HCT116 (cell line): ENCODE measurements around the gene KIAA1549. TPM values are rescaled to one million over a fixed set of nuclear protein-coding genes. Genes with fewer than 3 reads are reported as not detected.

Experiments used
- ATAC-seq: fragments of 200-7000 bp; cut with Tn5 transposase; 2 replicates; pipeline ENCODE4 v1.9.1; 2020; ENCODE audit warnings: mild to moderate bottlenecking, moderate library complexity
- BruUV-seq: library from RNA; stranded (reverse); fragments of 400-500 nt; replicated peaks from 2 replicates; lab custom pipeline; 2021; lab: Mats Ljungman, UMichigan
- CTCF ChIA-PET: fragments of 300-600 bp; sonication (Branson Sonifier 250); formaldehyde crosslinking; loops from one replicate; lab custom pipeline; 2021; ENCODE audit warnings: antibody characterized with exemption; lab: Charles Lee
- POLR2A ChIA-PET: fragments of 300-600, 350-600 bp; sonication (Branson Sonifier 250); formaldehyde crosslinking; loops from one replicate; lab custom pipeline; 2021; ENCODE audit warnings: antibody characterized with exemption; lab: Charles Lee
- RAD21 ChIA-PET, 2 experiments: fragments of 300-600 bp; sonication (Branson Sonifier 250); formaldehyde crosslinking; loops; one replicate each; lab custom pipeline; 2023; ENCODE audit warnings: low total read pairs in 2 of 2; ENCODE audit not compliant: uncharacterized antibody in 2 of 2, unreplicated experiment in 2 of 2, low non-redundant PET in 1 of 2; lab: Charles Lee
- DNase-seq: peaks from one replicate; pipeline ENCODE4 v3.0.0-alpha.2; 2010; ENCODE audit warnings: low read depth, low spot score
- H2AFZ ChIP-seq: fragments of 200-600 bp; shearing (Covaris generic), sonication (generic); 2 replicates; pipeline ENCODE4 v1.6.1; 2017; ENCODE audit warnings: low read depth, mixed run types, mixed read lengths, antibody characterized with exemption, low read length; ENCODE audit not compliant: poor library complexity, severe bottlenecking
- H3K27ac ChIP-seq: 2 replicates; pipeline ENCODE4 v1.5.1; 2012; ENCODE audit warnings: low read depth, low read length
- H3K27me3 ChIP-seq: fragments of 200-600 bp; sonication (generic); 2 replicates; pipeline ENCODE4 v1.6.1; 2016; ENCODE audit warnings: mixed run types, low read length, mixed read lengths; ENCODE audit not compliant: insufficient read depth
- H3K36me3 ChIP-seq, 2 experiments: fragments of 200-500 bp in 1 of 2; fragments of 200-600 bp in 1 of 2; sonication (Bioruptor generic) in 1 of 2; sonication (generic) in 1 of 2; 2 replicates each; pipeline versions ENCODE4 v1.5.1 to v1.6.1; 2014 to 2016; ENCODE audit warnings: low read length in 2 of 2, inconsistent platforms in 1 of 2, mixed read lengths in 1 of 2, mixed run types in 1 of 2; ENCODE audit not compliant: insufficient read depth in 2 of 2, control insufficient read depth in 1 of 2
- H3K4me1 ChIP-seq, 2 experiments: fragments of 200-600 bp in 1 of 2; sonication (generic) in 1 of 2; 2 replicates each; pipeline versions ENCODE4 v1.5.1 to v1.6.1; 2012 to 2017; ENCODE audit warnings: low read length in 2 of 2, inconsistent platforms in 1 of 2, mild to moderate bottlenecking in 1 of 2, mixed read lengths in 1 of 2, mixed run types in 1 of 2, moderate library complexity in 1 of 2; ENCODE audit not compliant: insufficient read depth in 2 of 2, control insufficient read depth in 1 of 2
- H3K4me2 ChIP-seq: fragments of 200-600 bp; sonication (generic); 2 replicates; pipeline ENCODE4 v1.6.1; 2017; ENCODE audit warnings: mixed run types, low read length, mixed read lengths
- H3K4me3 ChIP-seq, 2 experiments: fragments of 200-600 bp in 1 of 2; sonication (generic) in 1 of 2; replicated peaks in 1 of 2; 2 replicates each; pipeline ENCODE4 v1.5.1; 2011 to 2016; ENCODE audit warnings: low read length in 2 of 2, control low read depth in 1 of 2, low read depth in 1 of 2, mild to moderate bottlenecking in 1 of 2, mixed read lengths in 1 of 2, mixed run types in 1 of 2
- H3K79me2 ChIP-seq: fragments of 200-600 bp; sonication (generic); 2 replicates; pipeline ENCODE4 v1.6.1; 2017; ENCODE audit warnings: mild to moderate bottlenecking, mixed run types, low read length, moderate library complexity, mixed read lengths; ENCODE audit not compliant: insufficient read depth
- H3K9ac ChIP-seq: fragments of 200-600 bp; sonication (generic); 2 replicates; pipeline ENCODE4 v1.6.1; 2016; ENCODE audit warnings: low read length, mixed read lengths
- H3K9me2 ChIP-seq: fragments of 200-600 bp; sonication (generic), shearing (Covaris generic); 2 replicates; pipeline ENCODE4 v1.6.1; 2017; ENCODE audit warnings: mixed run types, mild to moderate bottlenecking, moderate library complexity; ENCODE audit not compliant: insufficient read depth
- H3K9me3 ChIP-seq, 2 experiments: fragments of 200-500 bp in 1 of 2; fragments of 200-600 bp in 1 of 2; sonication (Bioruptor generic) in 1 of 2; sonication (generic) in 1 of 2; 2 replicates each; pipeline ENCODE4 v1.6.1; 2014 to 2017; ENCODE audit warnings: low read length in 2 of 2, mixed read lengths in 2 of 2, inconsistent platforms in 1 of 2, low read depth in 1 of 2, mild to moderate bottlenecking in 1 of 2, mixed run types in 1 of 2, moderate library complexity in 1 of 2; ENCODE audit not compliant: control insufficient read depth in 1 of 2, insufficient read depth in 1 of 2
- H4K20me1 ChIP-seq: fragments of 200-600 bp; sonication (generic), shearing (Covaris generic); 2 replicates; pipeline ENCODE4 v1.6.1; 2017; ENCODE audit warnings: mixed run types, mild to moderate bottlenecking, moderate library complexity; ENCODE audit not compliant: insufficient read depth
- CBX3 ChIP-seq: IDR thresholded peaks from 2 replicates; pipeline ENCODE4 v1.6.1; 2012; ENCODE audit warnings: low read depth
- EZH2 ChIP-seq: fragments of 200-600 bp; sonication (generic); IDR thresholded peaks from 2 replicates; pipeline ENCODE4 v1.6.1; 2017; ENCODE audit warnings: antibody characterized with exemption, mixed run types
- POLR2AphosphoS5 ChIP-seq: IDR thresholded peaks from 2 replicates; pipeline ENCODE4 v1.6.1; 2011; ENCODE audit warnings: mild to moderate bottlenecking, low read depth, low read length, moderate library complexity
- SIN3A ChIP-seq: IDR thresholded peaks from 2 replicates; pipeline ENCODE4 v1.6.1; 2012; ENCODE audit warnings: low read depth
- YY1 ChIP-seq: IDR thresholded peaks from 2 replicates; pipeline ENCODE4 v1.6.1; 2011; ENCODE audit warnings: low read length, low read depth, moderate library complexity, mild to moderate bottlenecking; ENCODE audit not compliant: insufficient replicate concordance; ENCODE audit errors: extremely low read depth
- intact Hi-C: fragments of 100-400 bp; cut with micrococcal nuclease; formaldehyde crosslinking; loops from 2 replicates; pipeline ENCODE4 v1.10.0; 2022
- total RNA-seq: library from RNA; stranded (reverse); gene quantifications from one replicate; pipeline ENCODE4 v1.2.1, GENCODE V29; 2021; ENCODE audit not compliant: unreplicated experiment
- TF ChIP-seq, protein P1 (sequence below), 3 experiments: fragments of 200-600 bp in 1 of 3; sonication (generic) in 1 of 3; IDR thresholded peaks in 2 of 3; conservative IDR thresholded peaks in 1 of 3; 2 replicates each; pipeline ENCODE4 v1.5.1; 2012 to 2017; ENCODE audit warnings: low read depth in 2 of 3, low read length in 2 of 3, antibody characterized with exemption in 1 of 3, borderline replicate concordance in 1 of 3, control low read depth in 1 of 3, mild to moderate bottlenecking in 1 of 3, mixed read lengths in 1 of 3, mixed run types in 1 of 3, moderate library complexity in 1 of 3; ENCODE audit not compliant: insufficient read depth in 1 of 3
- TF ChIP-seq, protein P2 (sequence below): IDR thresholded peaks from 2 replicates; pipeline ENCODE4 v1.6.1; 2012
- TF ChIP-seq, protein P3 (sequence below): IDR thresholded peaks from 2 replicates; pipeline ENCODE4 v1.6.1; 2012

The KIAA1549 gene
- total RNA-seq, 1 experiment from 2014 or later, result 3.9 TPM

DNA sequence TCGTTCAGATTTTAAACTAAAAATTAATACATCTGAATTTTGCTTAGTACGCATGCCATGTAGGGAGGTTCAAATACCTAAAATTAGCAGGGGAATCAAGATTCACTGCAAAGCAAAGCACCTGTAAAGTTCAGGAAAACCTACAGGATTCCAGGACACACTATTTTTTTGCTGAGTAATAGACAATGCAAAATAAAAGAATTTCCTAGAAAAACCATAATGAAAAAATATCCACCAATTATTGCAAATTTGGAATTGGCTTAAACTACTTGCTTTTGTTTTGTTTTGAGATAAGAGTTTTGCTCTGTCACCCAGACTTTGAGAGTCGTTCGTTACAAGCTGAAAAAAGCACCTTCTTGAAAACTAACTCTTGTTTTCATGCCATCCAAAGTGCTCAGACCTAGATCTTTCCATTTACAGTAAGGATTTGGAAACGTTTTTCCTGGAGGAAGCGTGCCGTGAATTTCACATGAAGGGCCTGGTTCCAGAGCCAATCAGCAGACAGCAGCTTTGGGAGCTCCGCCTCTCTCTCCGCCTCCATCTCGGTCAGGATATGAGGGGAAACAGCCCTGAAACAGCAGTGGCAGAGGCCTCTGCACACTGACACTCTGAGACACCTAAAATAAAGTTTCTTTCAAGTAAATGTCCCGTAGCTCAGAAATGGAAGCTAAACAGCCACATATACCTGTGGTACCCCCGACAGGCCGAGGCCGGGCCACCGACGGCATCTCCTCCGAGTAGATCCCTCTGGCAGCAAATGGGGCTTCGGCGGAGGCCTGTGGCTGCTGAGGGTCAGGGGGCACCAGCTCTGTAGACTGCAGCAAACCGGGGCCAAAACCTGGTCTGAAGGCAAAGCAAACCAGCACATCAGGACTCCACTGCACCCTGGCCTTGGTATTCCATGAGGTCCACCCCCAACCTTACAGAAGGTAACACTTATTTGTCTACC, 137.3 kb downstream of the KIAA1549 start:
- Histone ChIP-seq H3K9me2 (no peaks in the 10 kb centered on the region), H3K9me3 (no peaks in the 10 kb centered on the region), H3K4me1 (peaks cover 0 to 6% of the 10 kb centered on the region in 2 experiments; a peak in 2 of 4 replicates), H3K36me3 (0 out of 4 replicates have a peak, but pooled peaks cover 0 to 3% of the 10 kb centered on the region in 2 experiments), H3K4me2 (no peak overlapping the region), H3K79me2 (no peaks in the 10 kb centered on the region), H3K9ac (no peak overlapping the region), H3K4me3 (no peak overlapping the region), H2AFZ (no peak overlapping the region), H3K27me3 (no peaks in the 10 kb centered on the region), H4K20me1 (no peaks in the 10 kb centered on the region), H3K27ac (no peak overlapping the region)
- BruUV-seq, result no TSS peak
- intact Hi-C loops, result no loop called here
- ATAC-seq, result no peak
- POLR2A ChIA-PET, result no interaction called here
- TF ChIP-seq CBX3, result no peak
- TF ChIP-seq, protein P1, sequence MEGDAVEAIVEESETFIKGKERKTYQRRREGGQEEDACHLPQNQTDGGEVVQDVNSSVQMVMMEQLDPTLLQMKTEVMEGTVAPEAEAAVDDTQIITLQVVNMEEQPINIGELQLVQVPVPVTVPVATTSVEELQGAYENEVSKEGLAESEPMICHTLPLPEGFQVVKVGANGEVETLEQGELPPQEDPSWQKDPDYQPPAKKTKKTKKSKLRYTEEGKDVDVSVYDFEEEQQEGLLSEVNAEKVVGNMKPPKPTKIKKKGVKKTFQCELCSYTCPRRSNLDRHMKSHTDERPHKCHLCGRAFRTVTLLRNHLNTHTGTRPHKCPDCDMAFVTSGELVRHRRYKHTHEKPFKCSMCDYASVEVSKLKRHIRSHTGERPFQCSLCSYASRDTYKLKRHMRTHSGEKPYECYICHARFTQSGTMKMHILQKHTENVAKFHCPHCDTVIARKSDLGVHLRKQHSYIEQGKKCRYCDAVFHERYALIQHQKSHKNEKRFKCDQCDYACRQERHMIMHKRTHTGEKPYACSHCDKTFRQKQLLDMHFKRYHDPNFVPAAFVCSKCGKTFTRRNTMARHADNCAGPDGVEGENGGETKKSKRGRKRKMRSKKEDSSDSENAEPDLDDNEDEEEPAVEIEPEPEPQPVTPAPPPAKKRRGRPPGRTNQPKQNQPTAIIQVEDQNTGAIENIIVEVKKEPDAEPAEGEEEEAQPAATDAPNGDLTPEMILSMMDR (IDR thresholded peaks at IDR 0.05 in 2 of 3, conservative IDR thresholded peaks at IDR 0.05 in 1 of 3; ENCODE audit: borderline replicate concordance in 1 of 3, insufficient read depth in 1 of 3, low read depth in 2 of 3, low read length in 2 of 3), result no peak
- no peak for TF ChIP-seq EZH2
- no peak for TF ChIP-seq SIN3A
- TF ChIP-seq YY1, result no peak
- TF ChIP-seq, protein P2, sequence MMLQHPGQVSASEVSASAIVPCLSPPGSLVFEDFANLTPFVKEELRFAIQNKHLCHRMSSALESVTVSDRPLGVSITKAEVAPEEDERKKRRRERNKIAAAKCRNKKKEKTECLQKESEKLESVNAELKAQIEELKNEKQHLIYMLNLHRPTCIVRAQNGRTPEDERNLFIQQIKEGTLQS, result no peak
- TF ChIP-seq POLR2AphosphoS5, result no peak
- TF ChIP-seq, protein P3, sequence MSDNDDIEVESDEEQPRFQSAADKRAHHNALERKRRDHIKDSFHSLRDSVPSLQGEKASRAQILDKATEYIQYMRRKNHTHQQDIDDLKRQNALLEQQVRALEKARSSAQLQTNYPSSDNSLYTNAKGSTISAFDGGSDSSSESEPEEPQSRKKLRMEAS, result no peak
- RAD21 ChIA-PET, result no interaction called here
- no peak for DNase-seq
- CTCF ChIA-PET, result no interaction called here
